GM23338 (cell line): ENCODE results near the gene TNFRSF21. TPM values are rescaled to one million over a fixed set of nuclear protein-coding genes. Genes with fewer than 3 reads are reported as not detected.

Experiments used
- ATAC-seq: fragments of 200-7000 bp; cut with Tn5 transposase; 3 replicates; pipeline ENCODE4 v1.9.1; 2020
- DNase-seq: peaks from one replicate; pipeline ENCODE4 v3.0.0-alpha.2; 2015; ENCODE audit warnings: low spot score
- H2AFZ ChIP-seq: fragments of 200-600 bp; sonication (generic); 2 replicates; pipeline ENCODE4 v1.8.0; 2016; ENCODE audit warnings: antibody characterized with exemption, mild to moderate bottlenecking, moderate library complexity
- H3F3A ChIP-seq: fragments of 200-600 bp; sonication (generic); replicated peaks from 2 replicates; pipeline ENCODE4 v1.8.0; 2017; ENCODE audit warnings: antibody characterized with exemption, mixed run types, low read depth
- H3K27ac ChIP-seq: fragments of 200-600 bp; sonication (generic); 2 replicates; pipeline ENCODE4 v1.6.1; 2016; ENCODE audit warnings: low read depth
- H3K27me3 ChIP-seq: fragments of 200-600 bp; sonication (generic); 2 replicates; pipeline ENCODE4 v1.8.0; 2016; ENCODE audit warnings: mild to moderate bottlenecking, mixed run types, moderate library complexity; ENCODE audit not compliant: insufficient read depth
- H3K36me3 ChIP-seq: fragments of 200-600 bp; sonication (generic); 2 replicates; pipeline ENCODE4 v1.8.0; 2016; ENCODE audit warnings: mild to moderate bottlenecking; ENCODE audit not compliant: insufficient read depth
- H3K4me1 ChIP-seq: fragments of 200-600 bp; sonication (generic); 2 replicates; pipeline ENCODE4 v1.8.0; 2016; ENCODE audit warnings: mild to moderate bottlenecking, moderate library complexity; ENCODE audit not compliant: insufficient read depth
- H3K4me2 ChIP-seq: fragments of 200-600 bp; sonication (generic); 2 replicates; pipeline ENCODE4 v1.7.1; 2017; ENCODE audit warnings: mixed run types
- H3K4me3 ChIP-seq: fragments of 200-600 bp; sonication (generic); 2 replicates; pipeline ENCODE4 v1.6.1; 2016; ENCODE audit warnings: mixed run types
- H3K79me2 ChIP-seq: fragments of 200-600 bp; sonication (generic); replicated peaks from 2 replicates; pipeline ENCODE4 v1.8.0; 2017; ENCODE audit warnings: mild to moderate bottlenecking; ENCODE audit not compliant: insufficient read depth
- H3K9me2 ChIP-seq: fragments of 200-600 bp; sonication (generic); 2 replicates; pipeline ENCODE4 v1.8.0; 2017; ENCODE audit not compliant: insufficient read depth
- H4K20me1 ChIP-seq: fragments of 200-600 bp; sonication (generic); replicated peaks from 2 replicates; pipeline ENCODE4 v1.8.0; 2017; ENCODE audit warnings: mild to moderate bottlenecking; ENCODE audit not compliant: insufficient read depth
- H3K27ac Mint-ChIP-seq: 2 replicates; pipeline ENCODE4 v1.8.0; 2020; ENCODE audit warnings: inconsistent platforms, mild to moderate bottlenecking, moderate library complexity, mixed read lengths
- H3K27me3 Mint-ChIP-seq: 3 replicates; pipeline ENCODE4 v1.8.0; 2022; ENCODE audit warnings: low read depth, mild to moderate bottlenecking, moderate library complexity, mixed read lengths, inconsistent platforms; ENCODE audit not compliant: insufficient read depth, poor library complexity
- H3K36me3 Mint-ChIP-seq: 3 replicates; pipeline ENCODE4 v1.8.0; 2021; ENCODE audit warnings: low read depth, mild to moderate bottlenecking, inconsistent platforms, moderate library complexity, mixed read lengths
- H3K4me1 Mint-ChIP-seq: 3 replicates; pipeline ENCODE4 v1.8.0; 2020; ENCODE audit warnings: mild to moderate bottlenecking, inconsistent platforms, mixed read lengths
- H3K4me3 Mint-ChIP-seq: 3 replicates; pipeline ENCODE4 v1.8.0; 2021; ENCODE audit warnings: moderate library complexity, mild to moderate bottlenecking, inconsistent platforms, mixed read lengths
- H3K9me3 Mint-ChIP-seq: 3 replicates; pipeline ENCODE4 v1.8.0; 2020; ENCODE audit warnings: moderate library complexity, mild to moderate bottlenecking, inconsistent platforms, mixed read lengths
- CREB1 ChIP-seq: fragments of 250-450 bp; sonication (Bioruptor Pico); IDR thresholded peaks from 2 replicates; pipeline ENCODE4 v1.5.0; 2020; ENCODE audit warnings: low read depth, mild to moderate bottlenecking, moderate library complexity
- CTCF ChIP-seq, 2 experiments: fragments of 200-600 bp in 1 of 2; sonication (generic) in 1 of 2; conservative IDR thresholded peaks; 2 replicates each; pipeline versions ENCODE4 v1.5.1 to v1.6.1; 2016 to 2017; ENCODE audit warnings: antibody characterized with exemption in 2 of 2, low read depth in 2 of 2, mild to moderate bottlenecking in 2 of 2, moderate library complexity in 1 of 2
- ETS1 ChIP-seq: IDR thresholded peaks from 2 replicates; pipeline ENCODE4 v1.6.1; 2016; ENCODE audit warnings: antibody characterized with exemption
- EZH2 ChIP-seq: fragments of 200-600 bp; sonication (generic); IDR thresholded peaks from one replicate; pipeline ENCODE4 v1.8.0; 2017; ENCODE audit warnings: antibody characterized with exemption, mild to moderate bottlenecking, low read depth; ENCODE audit not compliant: unreplicated experiment
- EZH2phosphoT487 ChIP-seq: fragments of 200-600 bp; sonication (generic); IDR thresholded peaks from one replicate; pipeline ENCODE4 v1.8.1; 2018; ENCODE audit warnings: antibody characterized with exemption; ENCODE audit not compliant: unreplicated experiment
- JUNB ChIP-seq: IDR thresholded peaks from one replicate; pipeline ENCODE4 v1.6.1; 2016; ENCODE audit warnings: antibody characterized with exemption; ENCODE audit not compliant: unreplicated experiment
- NANOG ChIP-seq: IDR thresholded peaks from 2 replicates; pipeline ENCODE4 v1.6.1; 2016; ENCODE audit warnings: antibody characterized with exemption, borderline replicate concordance
- POLR2AphosphoS5 ChIP-seq: IDR thresholded peaks from 2 replicates; pipeline ENCODE4 v1.6.1; 2016; ENCODE audit warnings: antibody characterized with exemption, low read depth
- REST ChIP-seq: IDR thresholded peaks from one replicate; pipeline ENCODE4 v1.6.1; 2018; ENCODE audit warnings: antibody characterized with exemption; ENCODE audit not compliant: unreplicated experiment
- STAT1 ChIP-seq: IDR thresholded peaks from one replicate; pipeline ENCODE4 v1.6.1; 2016; ENCODE audit warnings: antibody characterized with exemption; ENCODE audit not compliant: unreplicated experiment
- ZNF114 ChIP-seq: fragments of 250-450 bp; sonication (Bioruptor Pico); IDR thresholded peaks from 2 replicates; pipeline ENCODE4 v1.5.0; 2020; ENCODE audit warnings: mild to moderate bottlenecking, moderate library complexity
- ZNF331 ChIP-seq: fragments of 250-450 bp; sonication (Bioruptor Pico); IDR thresholded peaks from 2 replicates; pipeline ENCODE4 v1.5.0; 2020; ENCODE audit warnings: low read depth, mild to moderate bottlenecking, moderate library complexity
- ZNF462 ChIP-seq: fragments of 250-450 bp; sonication (Bioruptor Pico); IDR thresholded peaks from 2 replicates; pipeline ENCODE4 v1.5.0; 2020; ENCODE audit warnings: mild to moderate bottlenecking, moderate library complexity
- polyA plus RNA-seq: library from polyadenylated mRNA; unstranded; fragments of >200 nt; fragmentation: Nextera tagmentation; extraction: Ambion mirVana; gene quantifications from 2 replicates; pipeline ENCODE4 v1.2.1, GENCODE V29; 2016
- total RNA-seq: library from RNA; depleted of rRNA; stranded (reverse); fragments of >200 nt; shearing (Covaris generic); gene quantifications from 2 replicates; pipeline ENCODE4 v1.2.3, GENCODE V29; 2014

The TNFRSF21 gene
- total and polyA plus RNA-seq, 2 experiments from 2014 or later = 22.1 to 48.1 TPM

GRCh38 chr6:47187893-47188587 is 121.7 kb downstream of the TNFRSF21 start:
- no peak overlapping the region for H3K27ac ChIP-seq
- 0 out of 2 replicates have a peak, but pooled peaks cover 4% of the 10 kb centered on the region for H3K9me2 ChIP-seq
- H3K4me3 ChIP-seq = no peak overlapping the region
- H3K4me1 Mint-ChIP-seq = no peaks in the 10 kb centered on the region
- TF ChIP-seq REST (no peak), EZH2 (no peak), ZNF462 (CRISPR knock-in tag) (no peak), JUNB (no peak), CTCF (conservative IDR thresholded peaks at IDR 0.05; ENCODE audit: low read depth in 2 of 2) (no peak), NANOG (no peak), ZNF331 (CRISPR knock-in tag) (no peak), ETS1 (no peak), STAT1 (no peak), CREB1 (CRISPR knock-in tag) (no peak), POLR2AphosphoS5 (no peak), EZH2phosphoT487 (no peak), ZNF114 (no peak)
- no peaks in the 10 kb centered on the region for H3K9me3 Mint-ChIP-seq
- H3K27me3 Mint-ChIP-seq = no peaks in the 10 kb centered on the region
- DNase-seq (no peak), ATAC-seq (no peak)
- H3K4me2 ChIP-seq = no peak overlapping the region
- no peak overlapping the region for H3K27ac Mint-ChIP-seq
- H3K27me3 ChIP-seq = no peaks in the 10 kb centered on the region
- H3F3A ChIP-seq = no peaks in the 10 kb centered on the region
- no peak overlapping the region for H3K4me3 Mint-ChIP-seq
- H3K79me2 ChIP-seq = no peaks in the 10 kb centered on the region
- no peaks in the 10 kb centered on the region for H4K20me1 ChIP-seq
- no peak overlapping the region for H2AFZ ChIP-seq
- H3K36me3 Mint-ChIP-seq = no peaks in the 10 kb centered on the region
- no peaks in the 10 kb centered on the region for H3K4me1 ChIP-seq
- no peaks in the 10 kb centered on the region for H3K36me3 ChIP-seq
